Ishikawa (cell line): ENCODE measurements around the gene CCDC192.

Experiments
- CEBPB ChIP-seq: IDR thresholded peaks from 2 replicates; pipeline ENCODE4 v1.6.1; 2012
- EP300 ChIP-seq: IDR thresholded peaks from 2 replicates; pipeline ENCODE4 v1.6.1; 2012; ENCODE audit warnings: borderline replicate concordance
- FOXM1 ChIP-seq: IDR thresholded peaks from 2 replicates; pipeline ENCODE4 v1.6.1; 2012; ENCODE audit warnings: low read depth, borderline replicate concordance
- TAF1 ChIP-seq: IDR thresholded peaks from 2 replicates; pipeline ENCODE4 v1.6.1; 2012; ENCODE audit warnings: low read depth, mild to moderate bottlenecking
- TF ChIP-seq, protein P1 (sequence below): IDR thresholded peaks from 2 replicates; pipeline ENCODE4 v1.6.1; 2012; ENCODE audit warnings: low read depth, mild to moderate bottlenecking

DNA sequence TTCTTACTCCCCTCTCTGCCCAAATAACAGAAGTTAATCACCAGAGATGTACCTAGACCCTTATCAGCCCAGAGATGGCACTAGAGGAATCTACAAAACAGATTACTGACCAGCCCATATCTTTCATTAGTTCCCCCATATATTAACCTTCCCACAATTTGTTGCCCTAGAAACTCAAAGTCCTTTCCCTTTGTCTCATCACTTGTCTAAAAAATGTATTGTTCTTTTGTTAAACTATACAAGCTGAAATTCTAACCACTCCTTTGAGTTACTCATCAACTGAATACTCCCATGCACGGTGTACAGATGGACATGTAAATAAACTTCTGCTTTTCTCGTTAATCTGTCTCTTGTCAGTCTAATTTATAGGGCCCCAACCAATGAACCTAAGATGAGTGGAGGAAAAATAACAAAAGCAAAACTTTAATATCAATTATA, 130.9 kb downstream of the CCDC192 start:
- no peak for TF ChIP-seq CEBPB
- TF ChIP-seq, protein P1, sequence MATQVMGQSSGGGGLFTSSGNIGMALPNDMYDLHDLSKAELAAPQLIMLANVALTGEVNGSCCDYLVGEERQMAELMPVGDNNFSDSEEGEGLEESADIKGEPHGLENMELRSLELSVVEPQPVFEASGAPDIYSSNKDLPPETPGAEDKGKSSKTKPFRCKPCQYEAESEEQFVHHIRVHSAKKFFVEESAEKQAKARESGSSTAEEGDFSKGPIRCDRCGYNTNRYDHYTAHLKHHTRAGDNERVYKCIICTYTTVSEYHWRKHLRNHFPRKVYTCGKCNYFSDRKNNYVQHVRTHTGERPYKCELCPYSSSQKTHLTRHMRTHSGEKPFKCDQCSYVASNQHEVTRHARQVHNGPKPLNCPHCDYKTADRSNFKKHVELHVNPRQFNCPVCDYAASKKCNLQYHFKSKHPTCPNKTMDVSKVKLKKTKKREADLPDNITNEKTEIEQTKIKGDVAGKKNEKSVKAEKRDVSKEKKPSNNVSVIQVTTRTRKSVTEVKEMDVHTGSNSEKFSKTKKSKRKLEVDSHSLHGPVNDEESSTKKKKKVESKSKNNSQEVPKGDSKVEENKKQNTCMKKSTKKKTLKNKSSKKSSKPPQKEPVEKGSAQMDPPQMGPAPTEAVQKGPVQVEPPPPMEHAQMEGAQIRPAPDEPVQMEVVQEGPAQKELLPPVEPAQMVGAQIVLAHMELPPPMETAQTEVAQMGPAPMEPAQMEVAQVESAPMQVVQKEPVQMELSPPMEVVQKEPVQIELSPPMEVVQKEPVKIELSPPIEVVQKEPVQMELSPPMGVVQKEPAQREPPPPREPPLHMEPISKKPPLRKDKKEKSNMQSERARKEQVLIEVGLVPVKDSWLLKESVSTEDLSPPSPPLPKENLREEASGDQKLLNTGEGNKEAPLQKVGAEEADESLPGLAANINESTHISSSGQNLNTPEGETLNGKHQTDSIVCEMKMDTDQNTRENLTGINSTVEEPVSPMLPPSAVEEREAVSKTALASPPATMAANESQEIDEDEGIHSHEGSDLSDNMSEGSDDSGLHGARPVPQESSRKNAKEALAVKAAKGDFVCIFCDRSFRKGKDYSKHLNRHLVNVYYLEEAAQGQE = no peak
- no peak for TF ChIP-seq EP300
- no peak for TF ChIP-seq FOXM1
- no peak for TF ChIP-seq TAF1
